ENCODE measurements around the gene APOBR. TPM values are rescaled to one million over a fixed set of nuclear protein-coding genes. Genes with fewer than 3 reads are reported as not detected.

The APOBR gene
- 0.95 and 1.1 TPM in 2 replicates for total RNA-seq (2011; cell fraction: chromatin; rRNA removed; ENCODE audit: low replicate concordance)
- 0.83 and 1.6 TPM in 2 replicates for total RNA-seq (2011; cell fraction: nucleolus; rRNA removed)
- 2.0 and 2.8 TPM in 2 replicates for total RNA-seq (2011; cell fraction: nucleoplasm; rRNA removed)
- total RNA-seq (2014; rRNA removed) (3.6 and 3.8 TPM in 2 replicates), total RNA-seq (2014; rRNA removed; fragmentation: Illumina TruSeq; extraction: Trizol) (0.25 and 0.32 TPM in 2 replicates), total RNA-seq (2015; rRNA removed; fragmentation: Illumina TruSeq; extraction: Trizol) (1.9 and 2.3 TPM in 2 replicates), total RNA-seq (2021) (3.2 and 4.3 TPM in 2 replicates), polyA plus RNA-seq (2011; rRNA removed) (0.67 and 2.0 TPM in 2 replicates), polyA plus RNA-seq (2014; fragmentation: Illumina TruSeq; extraction: Trizol) (3.8 and 7.3 TPM in 2 replicates), polyA plus RNA-seq (2014; fragmentation: Nextera tagmentation; extraction: Ambion mirVana) (under 1 TPM in 1 of 2 experiments, not detected in 1; 0.08 TPM), polyA plus RNA-seq (2014; rRNA removed) (4.2 and 6.1 TPM in 2 replicates), polyA minus RNA-seq (2011; rRNA and poly(A)+ RNA removed) (0.46 and 1.0 TPM in 2 replicates), Bru-seq, nascent RNA (percentile 74 among the genes with signal in this experiment), BruChase-seq, experiment 1, labeled RNA remaining after a 2-hour chase (percentile 73 among the genes with signal in this experiment), BruChase-seq, experiment 2, labeled RNA remaining after a 6-hour chase (percentile 77 among the genes with signal in this experiment)
- polyA plus RNA-seq (2011; cell fraction: cytosol; rRNA removed) = 1.3 and 1.8 TPM in 2 replicates
- 1.6 and 2.0 TPM in 2 replicates for polyA plus RNA-seq (2011; cell fraction: nucleus; rRNA removed)
- polyA plus RNA-seq (2012) = 10.4 and 17.7 TPM in 2 replicates
- 1.1 and 4.8 TPM in 2 replicates for polyA minus RNA-seq (2011; cell fraction: cytosol; rRNA and poly(A)+ RNA removed)
- polyA minus RNA-seq (2011; cell fraction: nucleus; rRNA and poly(A)+ RNA removed) = 0.27 and 0.67 TPM in 2 replicates
- long read RNA-seq, experiment 1, partial matches to known transcripts = 4 of 4 reads
- long read RNA-seq, experiment 1, other reads (novel, unspliced or antisense) = 0 of 4 reads
- long read RNA-seq, experiment 2, partial matches to known transcripts = 11 of 11 reads
- long read RNA-seq, experiment 2, other reads (novel, unspliced or antisense) = 0 of 11 reads
- long read RNA-seq, experiment 3, partial matches to known transcripts = 1 of 1 reads
- long read RNA-seq, experiment 3, other reads (novel, unspliced or antisense) = 0 of 1 reads

GRCh38 chr16:28494121-28494851 is at the start of gene APOBR:
TSS of gene APOBR (plus strand) at chr16:28494643. CDS start at chr16:28494682, 39 bp downstream.
- ATAC-seq = peak; percentile 60
- no TSS peak for BruUV-seq (replicated peaks)
- peak within 1 kb of the TSS; percentile 25 for H3K4me3 ChIP-seq
- TF ChIP-seq DDX20 (tag; IDR thresholded peaks at IDR 0.05; ENCODE audit: low read depth) = no peak
- TF ChIP-seq CREM (IDR thresholded peaks at IDR 0.05; ENCODE audit: low read depth) = peak; percentile 37
- peak; percentile 43 for TF ChIP-seq CEBPG (CRISPR knock-in tag; IDR thresholded peaks at IDR 0.05)
- TF ChIP-seq CEBPG (tag; conservative IDR thresholded peaks at IDR 0.05 in 1 of 2, IDR thresholded peaks at IDR 0.05 in 1 of 2) = no peak
- TF ChIP-seq MYNN (IDR thresholded peaks at IDR 0.05) = 0 out of 2 replicates have a peak, but pooled peaks have one; percentile 38
- no peak for TF ChIP-seq MYNN (CRISPR knock-in tag; IDR thresholded peaks at IDR 0.05)
- no peak for TF ChIP-seq BMI1 (IDR thresholded peaks at IDR 0.05; ENCODE audit: low read length)
- no peak for TF ChIP-seq NCOA4 (IDR thresholded peaks at IDR 0.05; ENCODE audit: partially characterized antibody)
- no peak for TF ChIP-seq ZNF75A (CRISPR knock-in tag; IDR thresholded peaks at IDR 0.05)
- no peak for TF ChIP-seq TCF7L2 (IDR thresholded peaks at IDR 0.05; ENCODE audit: low read depth, low read length)
- TF ChIP-seq TCF3 (CRISPR knock-in tag; IDR thresholded peaks at IDR 0.05) = peak; percentile 21; the same call in 1 of the 2 replicates
- no peak for TF ChIP-seq ZNF124 (CRISPR knock-in tag; IDR thresholded peaks at IDR 0.05)
- no peak for TF ChIP-seq RNF219 (CRISPR knock-in tag; IDR thresholded peaks at IDR 0.05)
- TF ChIP-seq CBFA2T3 (IDR thresholded peaks at IDR 0.05) = no peak
- TF ChIP-seq NR1H2 (CRISPR knock-in tag; IDR thresholded peaks at IDR 0.05) = 0 out of 2 replicates have a peak, but pooled peaks have one; percentile 66
- TF ChIP-seq MECOM (CRISPR knock-in tag; IDR thresholded peaks at IDR 0.05) = no peak
- 0 out of 2 replicates have a peak, but pooled peaks have one; percentile 24 for TF ChIP-seq CBFB (CRISPR knock-in tag; IDR thresholded peaks at IDR 0.05)
- no peak for TF ChIP-seq ZNF431 (CRISPR knock-in tag; IDR thresholded peaks at IDR 0.05)

More at GRCh38 chr16:28494121-28494851, at the start of gene APOBR:
- H3K4me2 ChIP-seq (ENCODE audit: insufficient read depth, low read length) = peak within 1 kb of the TSS; percentile 74
- intact Hi-C loops (cut with micrococcal nuclease) (no loop called here), in situ Hi-C loops (cut with MboI) (loop anchor here (25.0 kb wide), 1 partner anchor 1718 kb away; no protein-coding TSS in a partner anchor)
- WGBS (ENCODE audit: insufficient coverage, low coverage, missing lambda C conversion rate) = 18% methylated on average over 11 of the region's 12 CpGs
- ChIA-PET POLR2A (no interaction called here), CTCF (ENCODE audit: low intra/inter-chr PET ratio) (no interaction called here)
- H2AFZ ChIP-seq (ENCODE audit: low read depth, low read length) = peak within 1 kb of the TSS; percentile 92
- no peaks in the 10 kb centered on the region for H3K27me3 ChIP-seq (ENCODE audit: control insufficient read depth in 2 of 2, insufficient read depth in 2 of 2, low read length in 2 of 2)
- peaks cover 8% of the 10 kb centered on the region; the same call in 2 of the 3 replicates for H3K79me2 ChIP-seq (ENCODE audit: control insufficient read depth, insufficient read depth, low read length)
- H4K20me1 ChIP-seq (replicated peaks; ENCODE audit: control insufficient read depth, insufficient read depth, low read length) = no peaks in the 10 kb centered on the region
- peak; percentile 30 to 71 (median 55) for DNase-seq (ENCODE audit: extremely low read depth in 1 of 4, low spot score in 3 of 4)
- H3K36me3 ChIP-seq (ENCODE audit: control insufficient read depth, insufficient read depth, low read length) = peaks cover 2% of the 10 kb centered on the region; the same call in 2 of the 3 replicates
- H3K9ac ChIP-seq (ENCODE audit: insufficient read depth in 1 of 2, low read depth in 2 of 2, low read length in 2 of 2) = peak within 1 kb of the TSS; percentile 55 to 87
- H3K9me1 ChIP-seq (ENCODE audit: control insufficient read depth, insufficient read depth, low read length) = no peaks in the 10 kb centered on the region
- peak; percentile 91 for FAIRE-seq
- peak within 1 kb of the TSS; percentile 71 for H3K27ac ChIP-seq (ENCODE audit: extremely low read depth, low read depth, low read length)
- peaks cover 13 to 55% of the 10 kb centered on the region in 2 experiments for H3K4me1 ChIP-seq (replicated peaks in 1 of 2; ENCODE audit: control insufficient read depth in 2 of 2, insufficient read depth in 2 of 2, low read length in 2 of 2)
- H3K9me3 ChIP-seq (replicated peaks; ENCODE audit: control insufficient read depth, insufficient read depth, low read depth, low read length) = no peaks in the 10 kb centered on the region
